H1 (cell line): Measurements from ENCODE around the gene MAD2L1BP. TPM values are rescaled to one million over a fixed set of nuclear protein-coding genes. Genes with fewer than 3 reads are reported as not detected.

Experiments used
- CEBPB ChIP-seq: IDR thresholded peaks from 2 replicates; pipeline ENCODE4 v1.6.1; 2012; ENCODE audit warnings: low read depth, low read length
- CHD2 ChIP-seq: IDR thresholded peaks from 2 replicates; pipeline ENCODE4 v1.6.1; 2012; ENCODE audit warnings: low read length, improper control_type of control experiment
- EGR1 ChIP-seq: IDR thresholded peaks from 2 replicates; pipeline ENCODE4 v1.6.1; 2011; ENCODE audit warnings: low read depth, low read length, borderline replicate concordance
- GTF2F1 ChIP-seq: IDR thresholded peaks from 2 replicates; pipeline ENCODE4 v1.6.1; 2012; ENCODE audit warnings: low read depth, low read length, improper control_type of control experiment, borderline replicate concordance
- POU5F1 ChIP-seq: IDR thresholded peaks from 2 replicates; pipeline ENCODE4 v1.6.1; 2011; ENCODE audit warnings: low read depth, mild to moderate bottlenecking, low read length, moderate library complexity
- RAD21 ChIP-seq, 2 experiments: IDR thresholded peaks in 1 of 2; conservative IDR thresholded peaks in 1 of 2; 2 replicates each; pipeline ENCODE4 v1.6.1; 2011; ENCODE audit warnings: low read depth in 2 of 2, low read length in 2 of 2, improper control_type of control experiment in 1 of 2, inconsistent platforms in 1 of 2, mild to moderate bottlenecking in 1 of 2, moderate library complexity in 1 of 2
- SIN3A ChIP-seq, 2 experiments: IDR thresholded peaks in 1 of 2; conservative IDR thresholded peaks in 1 of 2; 2 replicates each; pipeline ENCODE4 v1.6.1; 2011 to 2012; ENCODE audit warnings: low read length in 2 of 2, improper control_type of control experiment in 1 of 2, low read depth in 1 of 2, mild to moderate bottlenecking in 1 of 2
- TCF12 ChIP-seq: IDR thresholded peaks from 2 replicates; pipeline ENCODE4 v1.6.1; 2011; ENCODE audit warnings: low read depth, mild to moderate bottlenecking, low read length
- TEAD4 ChIP-seq: IDR thresholded peaks from 2 replicates; pipeline ENCODE4 v1.6.1; 2012; ENCODE audit warnings: low read depth, low read length, inconsistent platforms, mixed read lengths
- polyA plus RNA-seq, 7 experiments: library from polyadenylated mRNA; depleted of rRNA in 3 of 7; stranded (reverse) in 5 of 7; unstranded in 2 of 7; fragments of >200 nt in 5 of 7; fragments of 200-250 nt in 2 of 7; gene quantifications; 1 replicate in 5 of 7; 2 replicates in 1 of 7; 4 replicates in 1 of 7; pipeline versions ENCODE4 v1.2.1 to v1.2.3, GENCODE V29; 2011 to 2013; ENCODE audit warnings: missing spikeins in 2 of 7, mixed read lengths in 2 of 7
- total RNA-seq: library from RNA; stranded (reverse); fragmentation: NEBNext Ultra II Directional; extraction: Animal tissue kit (Norgen Biotek cat#: 25700); gene quantifications from 2 replicates; pipeline ENCODE4 v1.2.1, GENCODE V29; 2021
- TF ChIP-seq, protein P1 (sequence below): fragments of 300-600 bp; sonication (generic); IDR thresholded peaks from 2 replicates; pipeline ENCODE4 v1.7.1; 2012; ENCODE audit warnings: low read length, moderate library complexity, mild to moderate bottlenecking, inconsistent platforms; ENCODE audit not compliant: insufficient replicate concordance

The MAD2L1BP gene
- total and polyA plus RNA-seq, 2 of the 8 experiments (the other 6 are each of a cell fraction or from before 2014, with no cell fraction given): 35.5 to 70.0 TPM

DNA sequence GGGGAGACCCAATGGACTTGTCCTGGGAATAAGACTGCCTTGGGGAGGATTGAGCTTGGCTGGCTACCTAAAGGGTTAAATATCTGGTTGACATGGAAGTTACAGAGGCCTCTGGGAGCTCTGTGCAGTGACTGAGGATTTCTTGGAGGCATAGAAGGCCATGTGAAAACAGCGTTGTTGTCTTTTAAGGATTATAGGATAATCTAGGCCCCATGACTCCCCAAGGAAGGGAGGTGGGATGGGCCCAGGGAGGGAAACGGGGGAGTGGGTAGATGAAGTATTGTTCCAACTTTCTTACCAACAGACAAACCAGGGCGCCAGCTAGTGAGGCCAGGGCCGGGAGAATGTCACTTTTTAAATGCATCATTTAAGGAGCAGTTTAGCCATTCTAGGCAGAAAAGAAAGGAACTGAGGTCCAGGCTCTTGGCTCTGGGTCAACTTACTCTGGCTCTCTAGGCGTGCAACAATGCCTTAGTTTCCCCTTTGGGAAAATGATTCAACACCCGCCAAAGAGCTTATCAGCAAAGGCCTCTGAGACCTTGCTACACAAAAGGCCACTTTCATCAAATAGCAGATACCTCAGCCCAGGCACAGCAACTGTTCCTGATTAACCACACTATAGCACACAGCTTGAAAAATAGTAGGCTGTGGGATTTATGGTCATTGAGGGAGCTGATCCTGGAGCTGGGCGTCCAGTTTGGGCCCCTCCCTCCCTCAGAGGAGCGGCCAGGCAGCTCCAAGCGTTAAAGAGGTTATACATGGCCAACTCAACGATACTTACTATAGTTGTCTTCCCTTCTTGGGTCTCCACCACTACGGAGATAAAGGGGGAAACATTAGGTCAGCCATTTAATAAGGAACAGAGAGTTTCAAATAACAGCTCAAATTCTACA is 44.9 kb downstream of the MAD2L1BP start (continued):
- TF ChIP-seq, protein P1, sequence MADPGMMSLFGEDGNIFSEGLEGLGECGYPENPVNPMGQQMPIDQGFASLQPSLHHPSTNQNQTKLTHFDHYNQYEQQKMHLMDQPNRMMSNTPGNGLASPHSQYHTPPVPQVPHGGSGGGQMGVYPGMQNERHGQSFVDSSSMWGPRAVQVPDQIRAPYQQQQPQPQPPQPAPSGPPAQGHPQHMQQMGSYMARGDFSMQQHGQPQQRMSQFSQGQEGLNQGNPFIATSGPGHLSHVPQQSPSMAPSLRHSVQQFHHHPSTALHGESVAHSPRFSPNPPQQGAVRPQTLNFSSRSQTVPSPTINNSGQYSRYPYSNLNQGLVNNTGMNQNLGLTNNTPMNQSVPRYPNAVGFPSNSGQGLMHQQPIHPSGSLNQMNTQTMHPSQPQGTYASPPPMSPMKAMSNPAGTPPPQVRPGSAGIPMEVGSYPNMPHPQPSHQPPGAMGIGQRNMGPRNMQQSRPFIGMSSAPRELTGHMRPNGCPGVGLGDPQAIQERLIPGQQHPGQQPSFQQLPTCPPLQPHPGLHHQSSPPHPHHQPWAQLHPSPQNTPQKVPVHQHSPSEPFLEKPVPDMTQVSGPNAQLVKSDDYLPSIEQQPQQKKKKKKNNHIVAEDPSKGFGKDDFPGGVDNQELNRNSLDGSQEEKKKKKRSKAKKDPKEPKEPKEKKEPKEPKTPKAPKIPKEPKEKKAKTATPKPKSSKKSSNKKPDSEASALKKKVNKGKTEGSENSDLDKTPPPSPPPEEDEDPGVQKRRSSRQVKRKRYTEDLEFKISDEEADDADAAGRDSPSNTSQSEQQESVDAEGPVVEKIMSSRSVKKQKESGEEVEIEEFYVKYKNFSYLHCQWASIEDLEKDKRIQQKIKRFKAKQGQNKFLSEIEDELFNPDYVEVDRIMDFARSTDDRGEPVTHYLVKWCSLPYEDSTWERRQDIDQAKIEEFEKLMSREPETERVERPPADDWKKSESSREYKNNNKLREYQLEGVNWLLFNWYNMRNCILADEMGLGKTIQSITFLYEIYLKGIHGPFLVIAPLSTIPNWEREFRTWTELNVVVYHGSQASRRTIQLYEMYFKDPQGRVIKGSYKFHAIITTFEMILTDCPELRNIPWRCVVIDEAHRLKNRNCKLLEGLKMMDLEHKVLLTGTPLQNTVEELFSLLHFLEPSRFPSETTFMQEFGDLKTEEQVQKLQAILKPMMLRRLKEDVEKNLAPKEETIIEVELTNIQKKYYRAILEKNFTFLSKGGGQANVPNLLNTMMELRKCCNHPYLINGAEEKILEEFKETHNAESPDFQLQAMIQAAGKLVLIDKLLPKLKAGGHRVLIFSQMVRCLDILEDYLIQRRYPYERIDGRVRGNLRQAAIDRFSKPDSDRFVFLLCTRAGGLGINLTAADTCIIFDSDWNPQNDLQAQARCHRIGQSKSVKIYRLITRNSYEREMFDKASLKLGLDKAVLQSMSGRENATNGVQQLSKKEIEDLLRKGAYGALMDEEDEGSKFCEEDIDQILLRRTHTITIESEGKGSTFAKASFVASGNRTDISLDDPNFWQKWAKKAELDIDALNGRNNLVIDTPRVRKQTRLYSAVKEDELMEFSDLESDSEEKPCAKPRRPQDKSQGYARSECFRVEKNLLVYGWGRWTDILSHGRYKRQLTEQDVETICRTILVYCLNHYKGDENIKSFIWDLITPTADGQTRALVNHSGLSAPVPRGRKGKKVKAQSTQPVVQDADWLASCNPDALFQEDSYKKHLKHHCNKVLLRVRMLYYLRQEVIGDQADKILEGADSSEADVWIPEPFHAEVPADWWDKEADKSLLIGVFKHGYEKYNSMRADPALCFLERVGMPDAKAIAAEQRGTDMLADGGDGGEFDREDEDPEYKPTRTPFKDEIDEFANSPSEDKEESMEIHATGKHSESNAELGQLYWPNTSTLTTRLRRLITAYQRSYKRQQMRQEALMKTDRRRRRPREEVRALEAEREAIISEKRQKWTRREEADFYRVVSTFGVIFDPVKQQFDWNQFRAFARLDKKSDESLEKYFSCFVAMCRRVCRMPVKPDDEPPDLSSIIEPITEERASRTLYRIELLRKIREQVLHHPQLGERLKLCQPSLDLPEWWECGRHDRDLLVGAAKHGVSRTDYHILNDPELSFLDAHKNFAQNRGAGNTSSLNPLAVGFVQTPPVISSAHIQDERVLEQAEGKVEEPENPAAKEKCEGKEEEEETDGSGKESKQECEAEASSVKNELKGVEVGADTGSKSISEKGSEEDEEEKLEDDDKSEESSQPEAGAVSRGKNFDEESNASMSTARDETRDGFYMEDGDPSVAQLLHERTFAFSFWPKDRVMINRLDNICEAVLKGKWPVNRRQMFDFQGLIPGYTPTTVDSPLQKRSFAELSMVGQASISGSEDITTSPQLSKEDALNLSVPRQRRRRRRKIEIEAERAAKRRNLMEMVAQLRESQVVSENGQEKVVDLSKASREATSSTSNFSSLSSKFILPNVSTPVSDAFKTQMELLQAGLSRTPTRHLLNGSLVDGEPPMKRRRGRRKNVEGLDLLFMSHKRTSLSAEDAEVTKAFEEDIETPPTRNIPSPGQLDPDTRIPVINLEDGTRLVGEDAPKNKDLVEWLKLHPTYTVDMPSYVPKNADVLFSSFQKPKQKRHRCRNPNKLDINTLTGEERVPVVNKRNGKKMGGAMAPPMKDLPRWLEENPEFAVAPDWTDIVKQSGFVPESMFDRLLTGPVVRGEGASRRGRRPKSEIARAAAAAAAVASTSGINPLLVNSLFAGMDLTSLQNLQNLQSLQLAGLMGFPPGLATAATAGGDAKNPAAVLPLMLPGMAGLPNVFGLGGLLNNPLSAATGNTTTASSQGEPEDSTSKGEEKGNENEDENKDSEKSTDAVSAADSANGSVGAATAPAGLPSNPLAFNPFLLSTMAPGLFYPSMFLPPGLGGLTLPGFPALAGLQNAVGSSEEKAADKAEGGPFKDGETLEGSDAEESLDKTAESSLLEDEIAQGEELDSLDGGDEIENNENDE: no peak
- TF ChIP-seq SIN3A (conservative IDR thresholded peaks at IDR 0.05 in 1 of 2, IDR thresholded peaks at IDR 0.05 in 1 of 2; ENCODE audit: low read depth in 1 of 2, low read length in 2 of 2): no peak
- no peak for TF ChIP-seq CHD2
- TF ChIP-seq CEBPB: no peak
- TF ChIP-seq EGR1: no peak
- no peak for TF ChIP-seq GTF2F1
- TF ChIP-seq POU5F1: no peak
- TF ChIP-seq TEAD4: no peak
- no peak for TF ChIP-seq RAD21 (IDR thresholded peaks at IDR 0.05 in 1 of 2, conservative IDR thresholded peaks at IDR 0.05 in 1 of 2; ENCODE audit: low read depth in 2 of 2, low read length in 2 of 2)
- no peak for TF ChIP-seq TCF12
